GM12874 (cell line): ENCODE results near the gene AGAP1.

Experiments used
- TF ChIP-seq, protein P1 (sequence below): IDR thresholded peaks from 2 replicates; pipeline ENCODE4 v1.5.1; 2011; ENCODE audit warnings: low read depth, mild to moderate bottlenecking, control low read depth, low read length, moderate library complexity; ENCODE audit not compliant: insufficient read depth

AGAP1 gene

DNA sequence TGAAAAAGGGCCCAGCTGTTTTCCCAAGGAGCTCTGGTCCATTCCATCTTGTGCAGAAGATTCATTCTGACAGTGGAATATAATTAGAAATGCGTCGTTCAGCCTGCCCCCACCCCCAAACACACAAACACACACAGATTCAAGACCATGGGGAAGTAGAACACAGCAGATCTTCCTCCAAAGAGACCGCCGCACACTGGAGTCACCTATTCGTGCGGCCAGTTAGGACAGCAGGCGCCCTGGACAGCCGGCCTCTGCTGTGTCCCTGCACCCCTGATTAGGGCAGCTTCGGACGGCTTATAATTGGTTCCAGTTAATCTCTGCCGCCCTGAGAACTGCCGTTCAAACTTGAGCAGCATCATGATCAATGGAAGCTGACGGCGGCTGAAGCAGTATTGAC, 558.4 kb downstream of the AGAP1 start:
- TF ChIP-seq, protein P1, sequence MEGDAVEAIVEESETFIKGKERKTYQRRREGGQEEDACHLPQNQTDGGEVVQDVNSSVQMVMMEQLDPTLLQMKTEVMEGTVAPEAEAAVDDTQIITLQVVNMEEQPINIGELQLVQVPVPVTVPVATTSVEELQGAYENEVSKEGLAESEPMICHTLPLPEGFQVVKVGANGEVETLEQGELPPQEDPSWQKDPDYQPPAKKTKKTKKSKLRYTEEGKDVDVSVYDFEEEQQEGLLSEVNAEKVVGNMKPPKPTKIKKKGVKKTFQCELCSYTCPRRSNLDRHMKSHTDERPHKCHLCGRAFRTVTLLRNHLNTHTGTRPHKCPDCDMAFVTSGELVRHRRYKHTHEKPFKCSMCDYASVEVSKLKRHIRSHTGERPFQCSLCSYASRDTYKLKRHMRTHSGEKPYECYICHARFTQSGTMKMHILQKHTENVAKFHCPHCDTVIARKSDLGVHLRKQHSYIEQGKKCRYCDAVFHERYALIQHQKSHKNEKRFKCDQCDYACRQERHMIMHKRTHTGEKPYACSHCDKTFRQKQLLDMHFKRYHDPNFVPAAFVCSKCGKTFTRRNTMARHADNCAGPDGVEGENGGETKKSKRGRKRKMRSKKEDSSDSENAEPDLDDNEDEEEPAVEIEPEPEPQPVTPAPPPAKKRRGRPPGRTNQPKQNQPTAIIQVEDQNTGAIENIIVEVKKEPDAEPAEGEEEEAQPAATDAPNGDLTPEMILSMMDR = no peak

DNA sequence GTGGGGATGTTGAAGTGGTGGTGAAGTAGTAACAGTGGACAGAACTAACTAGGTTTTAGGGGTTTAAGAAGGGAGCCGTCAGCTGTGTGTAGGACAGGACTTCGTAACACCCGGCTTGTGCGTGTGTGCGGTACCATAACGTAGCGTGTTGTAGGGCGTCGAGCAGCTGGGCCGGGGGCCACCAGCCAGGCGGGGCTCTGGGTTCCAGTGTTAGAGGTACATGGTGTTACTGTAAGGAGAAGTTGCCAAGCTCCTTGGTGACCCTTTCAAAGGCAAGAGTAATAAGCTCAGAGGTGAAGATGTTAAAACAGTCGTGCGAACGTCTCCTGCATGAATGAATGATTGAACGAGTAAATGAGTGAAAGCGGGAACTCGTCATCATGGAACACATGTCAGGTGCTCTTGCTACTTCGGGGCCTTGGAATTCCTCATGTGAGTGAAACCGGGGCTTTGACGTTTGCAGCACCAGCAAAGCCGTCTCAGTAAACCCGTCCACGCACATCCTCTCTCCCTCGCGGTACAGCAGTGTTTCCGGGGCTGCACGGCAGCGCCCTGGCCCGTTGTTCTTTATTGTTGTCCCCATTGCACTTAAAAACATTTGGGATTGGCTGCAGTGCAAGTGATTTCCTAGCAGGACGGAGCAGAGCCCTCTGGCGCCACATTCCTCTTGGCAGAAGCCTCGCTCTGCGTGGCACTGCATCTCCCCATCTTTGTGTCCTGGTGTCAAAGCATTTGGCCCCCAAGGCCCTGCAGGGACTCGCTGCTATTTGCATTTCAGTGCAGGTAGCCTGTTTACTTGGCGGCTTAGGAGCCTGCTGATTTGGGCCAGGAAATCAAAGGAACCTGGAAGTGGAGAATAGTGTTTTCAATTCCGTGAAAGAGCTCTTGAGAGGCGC, 559.3 kb downstream of the AGAP1 start:
- TF ChIP-seq, protein P1 = no peak

DNA sequence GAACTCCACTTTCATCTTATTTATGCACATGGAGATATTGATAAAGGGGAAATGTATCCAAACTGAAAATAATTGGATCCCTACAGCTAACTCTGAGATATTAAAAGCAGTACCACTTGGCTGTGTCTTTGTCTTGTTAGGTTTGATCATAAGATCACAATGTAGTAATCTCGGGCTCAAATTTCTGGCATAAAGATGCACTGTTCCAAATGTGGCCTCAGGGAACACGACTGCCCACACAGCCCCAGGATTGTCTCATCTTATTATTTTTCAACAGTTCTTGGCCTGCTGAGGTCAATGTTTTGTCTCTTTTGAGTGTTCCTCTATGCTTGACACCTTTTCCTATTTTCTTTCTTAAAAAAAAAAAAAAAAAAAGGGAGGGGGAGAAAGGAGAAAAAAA, 560.3 kb downstream of the AGAP1 start:
- TF ChIP-seq, protein P1 = no peak

DNA sequence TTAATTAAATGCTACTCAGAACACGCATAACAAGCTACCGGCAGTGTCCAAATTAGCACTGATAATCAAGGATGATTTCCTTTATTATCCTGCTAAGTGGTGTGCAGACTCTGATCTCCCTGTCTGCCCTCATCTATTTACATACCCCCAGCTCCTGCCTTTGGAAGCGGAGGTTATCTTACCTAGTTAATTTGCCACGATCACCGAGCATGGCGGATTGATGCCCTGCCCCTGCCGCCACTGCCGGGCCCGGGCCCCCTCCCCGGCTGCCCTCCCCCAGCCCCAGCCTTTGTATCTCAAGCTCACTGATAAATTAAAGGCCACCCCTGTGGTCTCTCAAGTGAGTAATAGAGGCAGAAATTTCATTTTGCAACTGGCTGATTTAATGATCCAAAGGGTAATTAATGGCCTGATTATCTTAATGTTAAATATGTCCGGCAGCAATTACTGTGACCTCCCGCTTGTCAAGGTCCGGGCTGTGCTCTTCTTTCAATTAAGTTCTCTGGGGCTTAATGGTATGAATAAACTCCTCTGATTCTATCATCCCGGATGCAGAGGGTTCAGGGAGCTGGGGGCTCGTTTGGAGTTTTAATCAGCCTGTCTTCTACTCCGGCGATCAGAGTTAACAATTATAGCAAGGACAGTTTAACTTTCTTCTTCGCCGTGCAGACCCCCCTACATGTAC, 560.9 kb downstream of the AGAP1 start:
- TF ChIP-seq, protein P1 = no peak

DNA sequence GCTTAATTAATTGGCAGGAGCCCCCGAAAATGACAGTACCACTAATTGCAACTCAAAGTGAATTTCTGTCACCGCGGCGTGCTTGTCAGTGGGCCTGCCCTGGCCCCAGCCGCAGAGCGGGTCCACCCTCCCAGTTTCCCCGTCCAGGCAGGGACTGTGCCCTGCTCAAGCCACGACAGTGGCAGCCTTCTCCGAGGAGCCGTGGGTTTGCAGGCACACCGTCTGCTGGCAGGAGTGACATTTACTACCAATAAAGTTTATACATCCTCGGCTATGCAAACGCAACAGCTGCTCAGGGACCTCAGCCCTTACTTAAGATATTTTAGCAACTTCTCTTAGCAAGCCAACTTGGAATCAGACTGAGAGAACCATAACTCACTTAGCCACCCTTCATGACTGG, 561.6 kb downstream of the AGAP1 start:
- TF ChIP-seq, protein P1 = no peak

DNA sequence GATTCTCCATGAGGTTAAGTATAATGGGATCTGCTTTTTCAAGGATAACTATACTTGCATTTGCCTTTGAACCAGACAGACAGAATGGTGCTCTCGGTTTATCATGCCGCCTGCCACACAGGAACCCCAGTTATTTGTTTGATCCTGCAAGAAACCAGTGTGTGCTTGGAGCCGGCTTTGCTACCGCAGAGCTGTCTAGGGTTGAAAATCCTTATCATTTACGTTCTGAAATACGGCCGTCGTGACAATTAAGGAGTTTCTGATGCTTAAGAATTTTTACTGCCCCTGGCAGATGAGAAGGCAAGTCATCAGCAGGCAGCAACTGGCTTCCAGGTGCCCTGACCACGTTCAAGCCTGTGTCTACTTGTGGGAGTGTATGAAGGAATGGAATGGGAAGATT, 562.3 kb downstream of the AGAP1 start:
- TF ChIP-seq, protein P1 = no peak

DNA sequence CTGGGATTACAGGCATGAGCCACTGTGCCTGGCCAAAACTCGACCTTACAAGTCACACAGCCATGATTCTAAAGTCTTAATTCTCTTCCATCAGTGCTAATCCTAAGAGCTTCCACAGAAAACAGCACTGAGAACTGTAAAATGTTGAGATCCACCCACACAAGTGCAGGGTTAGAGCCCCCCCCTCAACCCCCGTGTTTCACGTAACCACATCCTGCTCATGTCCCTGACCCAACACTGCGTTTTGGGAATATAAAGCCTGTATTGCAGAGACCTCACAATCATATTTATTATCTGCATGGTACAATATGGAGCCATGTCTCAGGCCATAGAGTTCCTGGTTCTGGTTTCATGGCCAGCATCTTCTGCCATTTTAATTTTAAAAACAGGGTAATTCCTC, 563.5 kb downstream of the AGAP1 start:
- TF ChIP-seq, protein P1 = no peak
